Endothelial cell of umbilical vein (primary cell): ENCODE data around the gene SP8. TPM values are rescaled to one million over a fixed set of nuclear protein-coding genes. Genes with fewer than 3 reads are reported as not detected.

Experiments used
- BruUV-seq: library from RNA; stranded (reverse); fragments of 400-500 nt; replicated peaks from 2 replicates; lab custom pipeline; 2021; lab: Mats Ljungman, UMichigan
- CTCF ChIA-PET: fragments of 300-600, 350-600 bp; sonication (Branson Sonifier 250); formaldehyde crosslinking; loops from one replicate; lab custom pipeline; 2021; ENCODE audit warnings: antibody characterized with exemption, inconsistent platforms; lab: Charles Lee
- POLR2A ChIA-PET: fragments of 300-600, 350-600 bp; sonication (Branson Sonifier 250); formaldehyde crosslinking; loops from one replicate; lab custom pipeline; 2021; ENCODE audit warnings: antibody characterized with exemption, inconsistent platforms; lab: Charles Lee
- DNase-seq: peaks from one replicate; pipeline ENCODE4 v3.0.0-alpha.2; 2011; ENCODE audit warnings: low read depth, low spot score
- FAIRE-seq: peaks from 2 replicates; lab custom pipeline; 2011; peaks lifted over from hg19 to GRCh38; lab: Jason Lieb, UNC
- H2AFZ ChIP-seq: 2 replicates; pipeline ENCODE4 v1.6.0; 2012; ENCODE audit warnings: low read depth, low read length, control low read depth, inconsistent platforms
- H3K27ac ChIP-seq: 2 replicates; pipeline ENCODE4 v1.5.1; 2011; ENCODE audit warnings: low read depth, mild to moderate bottlenecking, control low read depth, low read length, moderate library complexity; ENCODE audit not compliant: insufficient read depth
- H3K27me3 ChIP-seq, 2 experiments: 2 replicates each; pipeline versions ENCODE4 v1.6.0 to v1.6.1; 2011; ENCODE audit warnings: low read length in 2 of 2, mixed read lengths in 1 of 2; ENCODE audit not compliant: control insufficient read depth in 2 of 2, insufficient read depth in 2 of 2
- H3K36me3 ChIP-seq, 2 experiments: 2 replicates in 1 of 2; 3 replicates in 1 of 2; pipeline ENCODE4 v1.5.1; 2011; ENCODE audit warnings: low read length in 2 of 2, mild to moderate bottlenecking in 1 of 2, moderate library complexity in 1 of 2; ENCODE audit not compliant: control insufficient read depth in 2 of 2, insufficient read depth in 2 of 2; ENCODE audit errors: extremely low read depth in 1 of 2
- H3K4me1 ChIP-seq: 3 replicates; pipeline ENCODE4 v1.5.1; 2011; ENCODE audit warnings: mild to moderate bottlenecking, low read length; ENCODE audit not compliant: control insufficient read depth, insufficient read depth; ENCODE audit errors: extremely low read depth
- H3K4me2 ChIP-seq: 2 replicates; pipeline ENCODE4 v1.6.1; 2011; ENCODE audit warnings: low read length, control low read depth, mixed read lengths; ENCODE audit not compliant: insufficient read depth
- H3K4me3 ChIP-seq, 3 experiments: fragments of 200-600 bp in 1 of 3; sonication (generic), shearing (Covaris generic) in 1 of 3; replicated peaks in 1 of 3; 2 replicates each; pipeline ENCODE4 v1.5.1; 2011 to 2016; ENCODE audit warnings: control low read depth in 3 of 3, low read length in 3 of 3, mild to moderate bottlenecking in 2 of 3, inconsistent platforms in 1 of 3, low read depth in 1 of 3, moderate library complexity in 1 of 3; ENCODE audit not compliant: insufficient read depth in 1 of 3
- H3K79me2 ChIP-seq: 2 replicates; pipeline ENCODE4 v1.6.0; 2012; ENCODE audit warnings: low read length, inconsistent platforms; ENCODE audit not compliant: control insufficient read depth, insufficient read depth
- H3K9ac ChIP-seq: replicated peaks from 2 replicates; pipeline ENCODE3; 2011; ENCODE audit warnings: low read length, control low read depth; ENCODE audit not compliant: insufficient read depth; ENCODE audit errors: extremely low read depth
- H3K9me1 ChIP-seq: replicated peaks from 3 replicates; pipeline ENCODE4 v1.6.0; 2011; ENCODE audit warnings: mild to moderate bottlenecking, low read length; ENCODE audit not compliant: control insufficient read depth, insufficient read depth; ENCODE audit errors: extremely low read depth
- H3K9me3 ChIP-seq: replicated peaks from 2 replicates; pipeline ENCODE4 v1.5.1; 2012; ENCODE audit warnings: low read length, inconsistent platforms; ENCODE audit not compliant: control insufficient read depth, insufficient read depth
- H4K20me1 ChIP-seq: replicated peaks from 2 replicates; pipeline ENCODE3; 2011; ENCODE audit warnings: mild to moderate bottlenecking, low read length; ENCODE audit not compliant: control insufficient read depth, insufficient read depth; ENCODE audit errors: extremely low read depth
- EZH2 ChIP-seq: IDR thresholded peaks from 2 replicates; pipeline ENCODE4 v1.6.1; 2012; ENCODE audit warnings: borderline replicate concordance, low read depth, mild to moderate bottlenecking, moderate library complexity, low read length, inconsistent platforms; ENCODE audit not compliant: severe bottlenecking
- FOS ChIP-seq: IDR thresholded peaks from 2 replicates; pipeline ENCODE4 v1.6.1; 2011; ENCODE audit warnings: mild to moderate bottlenecking, low read length, moderate library complexity, borderline replicate concordance; ENCODE audit not compliant: insufficient read depth
- POLR2AphosphoS5 ChIP-seq: IDR thresholded peaks from 2 replicates; pipeline ENCODE4 v1.6.1; 2012; ENCODE audit warnings: low read depth, mild to moderate bottlenecking, control low read depth, low read length, moderate library complexity; ENCODE audit not compliant: insufficient read depth
- dilution Hi-C: fragments of 300-500 bp; cut with MboI; formaldehyde crosslinking; loops from one replicate; pipeline ENCODE4 v1.15.0; 2019; ENCODE audit warnings: low sequenced_read_pairs; ENCODE audit not compliant: extremely low pct_ligation_motif_present
- intact Hi-C: fragments of 100-400 bp; cut with micrococcal nuclease; formaldehyde crosslinking; loops from one replicate; pipeline ENCODE4 v1.10.0; 2022
- polyA plus RNA-seq, 4 experiments: library from polyadenylated mRNA; depleted of rRNA in 3 of 4; stranded (reverse) in 3 of 4; unstranded in 1 of 4; fragments of >200 nt; gene quantifications; 2 replicates each; pipeline versions ENCODE4 v1.2.1 to v1.2.3, GENCODE V29; 2011 to 2012; ENCODE audit warnings: missing spikeins in 1 of 4
- total RNA-seq: library from RNA; stranded (reverse); gene quantifications from 2 replicates; pipeline ENCODE4 v1.2.3, GENCODE V29; 2021

Gene SP8
- total and polyA plus RNA-seq, 2 donors (not counting 3 experiments of a cell fraction or from before 2014, with no cell fraction given): 0.38 to 0.92 TPM

DNA sequence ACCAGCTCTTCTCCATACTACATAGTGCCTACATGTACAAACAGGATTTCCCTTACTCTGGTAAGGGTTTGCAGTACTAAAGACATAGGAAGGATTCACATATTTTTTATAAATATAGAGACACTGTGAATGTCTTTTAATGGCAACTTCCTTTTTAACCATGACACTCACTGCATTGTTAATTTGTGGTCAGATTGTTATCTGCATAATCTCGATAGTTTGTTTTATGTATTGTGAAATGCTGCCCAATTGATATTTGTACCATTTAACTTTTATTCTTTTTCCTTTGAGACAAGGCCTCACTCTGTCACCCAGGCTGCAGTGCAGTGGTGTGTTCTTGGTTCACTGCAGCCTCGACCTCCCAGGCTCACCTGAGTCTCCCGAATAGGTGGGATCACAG lies 39.7 kb downstream of the SP8 start:
- H3K27ac ChIP-seq: no peak overlapping the region
- no peak overlapping the region for H3K9ac ChIP-seq
- H3K9me3 ChIP-seq: no peaks in the 10 kb centered on the region
- FAIRE-seq (no peak), DNase-seq (no peak)
- ChIA-PET CTCF (no interaction called here), POLR2A (no interaction called here)
- H3K79me2 ChIP-seq: no peaks in the 10 kb centered on the region
- TF ChIP-seq POLR2AphosphoS5 (no peak), EZH2 (no peak)
- dilution Hi-C loops (no loop called here), intact Hi-C loops (no loop called here)
- H2AFZ ChIP-seq: no peak overlapping the region
- no TSS peak for BruUV-seq
- no peak overlapping the region for H3K4me2 ChIP-seq
- no peaks in the 10 kb centered on the region for H3K36me3 ChIP-seq
- H3K4me1 ChIP-seq: no peaks in the 10 kb centered on the region
- no peak overlapping the region for H3K4me3 ChIP-seq
- no peaks in the 10 kb centered on the region for H3K27me3 ChIP-seq
- no peaks in the 10 kb centered on the region for H4K20me1 ChIP-seq
- no peaks in the 10 kb centered on the region for H3K9me1 ChIP-seq

DNA sequence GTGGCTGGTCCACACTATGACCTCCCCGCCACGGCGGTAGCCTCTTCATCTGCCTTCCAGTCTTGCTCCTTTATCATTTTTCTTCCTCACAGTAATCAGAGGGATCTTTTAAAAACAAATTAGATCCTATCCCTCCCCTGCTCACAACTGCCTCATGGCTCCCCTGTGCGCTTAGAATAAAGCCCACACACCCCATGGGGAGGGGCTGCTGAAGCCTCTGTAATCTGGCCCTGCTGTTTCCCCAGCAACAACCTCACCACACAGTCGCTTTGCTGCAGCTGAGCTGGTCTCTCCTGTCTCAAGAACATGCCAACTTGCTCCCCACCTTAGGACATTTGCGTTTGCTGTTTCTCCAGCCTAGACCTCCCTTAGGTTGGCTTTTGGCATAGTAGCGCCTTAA lies 41.0 kb downstream of the SP8 start:
- ChIA-PET POLR2A (no interaction called here), CTCF (no interaction called here)
- Histone ChIP-seq H3K4me3 (no peak overlapping the region), H3K36me3 (no peaks in the 10 kb centered on the region), H2AFZ (no peak overlapping the region), H3K4me2 (no peak overlapping the region), H3K9me3 (no peaks in the 10 kb centered on the region), H3K27ac (no peak overlapping the region), H3K4me1 (no peaks in the 10 kb centered on the region), H3K9me1 (no peaks in the 10 kb centered on the region), H4K20me1 (no peaks in the 10 kb centered on the region), H3K79me2 (no peaks in the 10 kb centered on the region), H3K9ac (no peak overlapping the region), H3K27me3 (no peaks in the 10 kb centered on the region)
- FAIRE-seq (no peak), DNase-seq (no peak)
- BruUV-seq: no TSS peak
- dilution Hi-C loops (no loop called here), intact Hi-C loops (no loop called here)
- TF ChIP-seq FOS: no peak
